Measurements from ENCODE around the gene DGKH.
A peak's percentile ranks its signal among the peaks of the same experiment; 100 is the strongest.
"Not testable (repeated sequence)": the region's sequence is repeated elsewhere in the genome, so short reads cannot be mapped to it uniquely, and the experiment has no call there.

The DGKH gene

GRCh38 chr13:42073683-42074082 is 25.2 kb downstream of the DGKH start:
- DNase-seq = no peak

- DNase-seq = no peak
These were observed 27.1 kb downstream of the DGKH start for GRCh38 chr13:42075517-42075916.

- DNase-seq = no peak
These were observed 27.9 kb downstream of the DGKH start for GRCh38 chr13:42076309-42076713.

GRCh38 chr13:42078128-42078808 is 29.8 kb downstream of the DGKH start:
- no peak for DNase-seq

GRCh38 chr13:42083138-42083770 is 34.8 kb downstream of the DGKH start:
- no peak for DNase-seq

- no peak for DNase-seq
These were observed 36.3 kb downstream of the DGKH start for GRCh38 chr13:42084722-42085121.

GRCh38 chr13:42086582-42086981 is 38.1 kb downstream of the DGKH start:
- no peak for DNase-seq

GRCh38 chr13:42094516-42095040 is 46.1 kb downstream of the DGKH start:
- no peak for DNase-seq

- DNase-seq = not testable (repeated sequence)
These were observed 47.8 kb downstream of the DGKH start for GRCh38 chr13:42096222-42096621.

GRCh38 chr13:42099962-42100675 is 51.7 kb downstream of the DGKH start:
- no peak for DNase-seq

- no peak for DNase-seq
These were observed 52.5 kb downstream of the DGKH start for GRCh38 chr13:42100960-42101359.

GRCh38 chr13:42101821-42102585 is 53.6 kb downstream of the DGKH start:
- no peak for DNase-seq

GRCh38 chr13:42102961-42103865 is 54.8 kb downstream of the DGKH start:
- no peak for DNase-seq

GRCh38 chr13:42106998-42107397 is 58.5 kb downstream of the DGKH start:
- no peak for DNase-seq

GRCh38 chr13:42107421-42107820 is 59.0 kb downstream of the DGKH start:
- no peak for DNase-seq

- no peak for DNase-seq
These were observed 59.8 kb downstream of the DGKH start for GRCh38 chr13:42108217-42108616.

- no peak for DNase-seq
These were observed 61.5 kb downstream of the DGKH start for GRCh38 chr13:42109957-42110356.

GRCh38 chr13:42110410-42111155 is 62.1 kb downstream of the DGKH start:
- DNase-seq = peak; percentile 32

- DNase-seq = no peak
These were observed 64.4 kb downstream of the DGKH start for GRCh38 chr13:42112864-42113263.

- no peak for DNase-seq
These were observed 65.0 kb downstream of the DGKH start for GRCh38 chr13:42113478-42113877.

- no peak for DNase-seq
These were observed 65.8 kb downstream of the DGKH start for GRCh38 chr13:42114278-42114677.
